HepG2 (cell line): Measurements from ENCODE around the gene SOX5. TPM values are rescaled to one million over a fixed set of nuclear protein-coding genes. Genes with fewer than 3 reads are reported as not detected.

Source experiments
- AGO2 ChIP-seq: fragments of 200-400 bp; formaldehyde crosslinking; optimal IDR thresholded peaks from 2 replicates; pipeline ENCODE3; 2017; ENCODE audit warnings: mild to moderate bottlenecking, low read depth, low read length, moderate library complexity
- AHDC1 ChIP-seq: sonication (generic); formaldehyde crosslinking; IDR thresholded peaks from 2 replicates; pipeline ENCODE4 v1.5.1; 2020; ENCODE audit warnings: mild to moderate bottlenecking, missing genetic modification reagents, borderline replicate concordance
- BATF2 ChIP-seq: sonication (generic); formaldehyde crosslinking; IDR thresholded peaks from 2 replicates; pipeline ENCODE4 v1.8.0; 2022; ENCODE audit warnings: mild to moderate bottlenecking, missing genetic modification reagents, moderate library complexity
- FOSL2 ChIP-seq: sonication (generic); formaldehyde crosslinking; IDR thresholded peaks from 2 replicates; pipeline ENCODE4 v1.4.0; 2020; ENCODE audit warnings: missing genetic modification reagents
- GABPB1 ChIP-seq: IDR thresholded peaks from 2 replicates; pipeline ENCODE4 v1.6.1; 2016; ENCODE audit warnings: mild to moderate bottlenecking, missing genetic modification reagents, moderate library complexity, missing compliant biosample characterization
- HOMEZ ChIP-seq: IDR thresholded peaks from 2 replicates; pipeline ENCODE4 v1.6.1; 2016; ENCODE audit warnings: low read depth
- MIER3 ChIP-seq: IDR thresholded peaks from 2 replicates; pipeline ENCODE4 v1.6.1; 2016; ENCODE audit warnings: missing compliant biosample characterization, borderline replicate concordance
- MXD4 ChIP-seq: IDR thresholded peaks from 2 replicates; pipeline ENCODE4 v1.6.1; 2016; ENCODE audit warnings: mild to moderate bottlenecking, missing biosample characterization, missing genetic modification reagents
- MYNN ChIP-seq: sonication (generic); formaldehyde crosslinking; IDR thresholded peaks from 2 replicates; pipeline ENCODE4 v1.4.0; 2020; ENCODE audit warnings: mild to moderate bottlenecking, low read depth, missing genetic modification reagents
- NCOA1 ChIP-seq: sonication (generic); formaldehyde crosslinking; IDR thresholded peaks from 2 replicates; pipeline ENCODE4 v1.9.0; 2021; ENCODE audit warnings: missing genetic modification reagents
- NR2F6 ChIP-seq, 2 experiments: IDR thresholded peaks; 2 replicates each; pipeline ENCODE4 v1.6.1; 2016; ENCODE audit warnings: antibody characterized with exemption in 1 of 2, mild to moderate bottlenecking in 1 of 2
- PLRG1 ChIP-seq: fragments of 450-650 bp; conservative IDR thresholded peaks from 2 replicates; pipeline ENCODE4 v1.6.1; 2016
- RAD21 ChIP-seq: fragments of 450-650 bp; formaldehyde crosslinking; IDR thresholded peaks from 2 replicates; pipeline ENCODE4 v1.5.0; 2020; ENCODE audit warnings: mild to moderate bottlenecking
- RFXANK ChIP-seq: IDR thresholded peaks from 2 replicates; pipeline ENCODE4 v1.6.1; 2016
- SETDB1 ChIP-seq: sonication (generic); formaldehyde crosslinking; IDR thresholded peaks from 2 replicates; pipeline ENCODE4 v1.5.1; 2020; ENCODE audit warnings: missing genetic modification reagents, mild to moderate bottlenecking, borderline replicate concordance
- SSRP1 ChIP-seq: IDR thresholded peaks from 2 replicates; pipeline ENCODE4 v1.6.1; 2016; ENCODE audit warnings: control low read depth
- TFE3 ChIP-seq: IDR thresholded peaks from 2 replicates; pipeline ENCODE4 v1.6.1; 2016
- USF2 ChIP-seq, 2 experiments: sonication (generic) in 1 of 2; formaldehyde crosslinking in 1 of 2; IDR thresholded peaks; 2 replicates each; pipeline versions ENCODE4 v1.5.1 to v1.6.1; 2011 to 2020; ENCODE audit warnings: borderline replicate concordance in 1 of 2, low read depth in 1 of 2, low read length in 1 of 2, mild to moderate bottlenecking in 1 of 2, missing genetic modification reagents in 1 of 2, moderate library complexity in 1 of 2
- ZFP1 ChIP-seq: IDR thresholded peaks from 2 replicates; pipeline ENCODE4 v1.6.1; 2016
- polyA plus RNA-seq, 8 experiments: library from polyadenylated mRNA; depleted of rRNA in 3 of 8; stranded (reverse) in 7 of 8; unstranded in 1 of 8; fragments of >200 nt; fragmentation: Illumina TruSeq in 4 of 8; extraction: Trizol in 4 of 8; gene quantifications; 2 replicates each; pipeline versions ENCODE4 v1.2.1 to v1.2.3, GENCODE V29; 2011 to 2016; ENCODE audit warnings: low read depth in 4 of 8, missing spikeins in 1 of 8, mixed read lengths in 1 of 8; ENCODE audit not compliant: insufficient read depth in 1 of 8
- total RNA-seq, 5 experiments: library from RNA; depleted of rRNA; stranded (reverse); fragments of >200 nt; fragmentation: Illumina TruSeq; extraction: Trizol; gene quantifications; 2 replicates each; pipeline ENCODE4 v1.2.3, GENCODE V29; 2016; ENCODE audit warnings: low read depth in 1 of 5

SOX5 gene
- total and polyA plus RNA-seq, 2 of the 13 experiments (the other 11 are each of a cell fraction or from before 2014, with no cell fraction given) = 18.5 to 76.4 TPM

- TF ChIP-seq TFE3 (peak; percentile 26; the same call in 1 of the 2 replicates), RFXANK (CRISPR knock-in tag) (no peak), FOSL2 (CRISPR knock-in tag) (peak; percentile 93), RAD21 (no peak), PLRG1 (no peak), ZFP1 (no peak), MYNN (CRISPR knock-in tag) (no peak), MXD4 (CRISPR knock-in tag) (no peak), HOMEZ (CRISPR knock-in tag) (peak; percentile 48; the same call in 1 of the 2 replicates), SETDB1 (no peak), USF2 (IDR thresholded peaks at IDR 0.05; ENCODE audit: low read depth, low read length) (no peak; the same call in 1 of the 2 replicates), USF2 (CRISPR knock-in tag; IDR thresholded peaks at IDR 0.05; ENCODE audit: borderline replicate concordance) (peak; percentile 55; the same call in 1 of the 2 replicates), NCOA1 (CRISPR knock-in tag) (no peak), AHDC1 (CRISPR knock-in tag) (peak; percentile 83; the same call in 1 of the 2 replicates), GABPB1 (CRISPR knock-in tag) (no peak), NR2F6 (IDR thresholded peaks at IDR 0.05) (peak; percentile 44; the same call in 1 of the 2 replicates), NR2F6 (CRISPR knock-in tag; IDR thresholded peaks at IDR 0.05) (peak; percentile 54; the same call in 1 of the 2 replicates), MIER3 (0 out of 2 replicates have a peak, but pooled peaks have one; percentile 49), BATF2 (CRISPR knock-in tag) (no peak), SSRP1 (CRISPR knock-in tag) (no peak), AGO2 (no peak)
Measured at GRCh38 chr12:23493672-23494071, 455.8 kb downstream of the SOX5 start (continued).
